PC-3 (cell line): ENCODE measurements around the gene LCNL1. TPM values are rescaled to one million over a fixed set of nuclear protein-coding genes. Genes with fewer than 3 reads are reported as not detected.

Experiments used
- ATAC-seq: fragments of 200-7000 bp; cut with Tn5 transposase; 2 replicates; pipeline ENCODE4 v1.9.1; 2020; ENCODE audit warnings: mild to moderate bottlenecking, moderate library complexity
- BruUV-seq: library from RNA; stranded (reverse); fragments of 400-500 nt; replicated peaks from 2 replicates; lab custom pipeline; 2021; lab: Mats Ljungman, UMichigan
- CTCF ChIA-PET: fragments of 300-600 bp; sonication (Branson Sonifier 250); formaldehyde crosslinking; loops from one replicate; lab custom pipeline; 2022; ENCODE audit warnings: antibody characterized with exemption; lab: Charles Lee
- POLR2A ChIA-PET: fragments of 300-600 bp; sonication (Branson Sonifier 250); formaldehyde crosslinking; loops from one replicate; lab custom pipeline; 2022; ENCODE audit warnings: antibody characterized with exemption; ENCODE audit not compliant: unreplicated experiment; lab: Charles Lee
- DNase-seq: peaks from one replicate; pipeline ENCODE4 v3.0.0-alpha.2; 2015
- H2AFZ ChIP-seq: fragments of 300-600 bp; sonication (generic); 2 replicates; pipeline ENCODE4 v1.6.0; 2016; ENCODE audit warnings: antibody characterized with exemption, low read length
- H3F3A ChIP-seq: fragments of 300-600 bp; sonication (generic); one replicate; pipeline ENCODE4 v1.6.0; 2017; ENCODE audit warnings: antibody characterized with exemption, low read length, control low read depth, mild to moderate bottlenecking; ENCODE audit not compliant: unreplicated experiment
- H3K27ac ChIP-seq: fragments of 300-600 bp; sonication (generic); 2 replicates; pipeline ENCODE4 v1.5.1; 2016; ENCODE audit warnings: mild to moderate bottlenecking, low read length
- H3K27me3 ChIP-seq: fragments of 300-600 bp; sonication (generic); 2 replicates; pipeline ENCODE4 v1.6.1; 2016; ENCODE audit warnings: low read length, mixed read lengths
- H3K36me3 ChIP-seq: fragments of 300-600 bp; sonication (generic); 2 replicates; pipeline ENCODE4 v1.6.1; 2016; ENCODE audit warnings: low read depth, mixed run types, low read length, mixed read lengths
- H3K4me1 ChIP-seq: fragments of 300-600 bp; sonication (generic); 2 replicates; pipeline ENCODE4 v1.5.1; 2016; ENCODE audit warnings: low read length; ENCODE audit not compliant: insufficient read depth
- H3K4me2 ChIP-seq: fragments of 300-600 bp; sonication (generic); 2 replicates; pipeline ENCODE4 v1.6.0; 2016; ENCODE audit warnings: low read length
- H3K4me3 ChIP-seq: fragments of 300-600 bp; sonication (generic); 2 replicates; pipeline ENCODE4 v1.5.1; 2016; ENCODE audit warnings: mild to moderate bottlenecking, low read length, mixed read lengths
- H3K79me2 ChIP-seq: fragments of 300-600 bp; sonication (generic); 2 replicates; pipeline ENCODE4 v1.6.1; 2017; ENCODE audit warnings: low read length, mixed read lengths
- H3K9ac ChIP-seq: fragments of 300-600 bp; sonication (generic); 2 replicates; pipeline ENCODE4 v1.6.0; 2016; ENCODE audit warnings: mild to moderate bottlenecking, low read length
- H3K9me2 ChIP-seq: fragments of 300-600 bp; sonication (generic); replicated peaks from 2 replicates; pipeline ENCODE4 v1.6.1; 2016; ENCODE audit warnings: mixed run types, low read length, mixed read lengths
- H3K9me3 ChIP-seq: fragments of 300-600 bp; sonication (generic); 2 replicates; pipeline ENCODE4 v1.6.1; 2016; ENCODE audit warnings: low read length, mixed read lengths
- H4K20me1 ChIP-seq: fragments of 300-600 bp; sonication (generic); 2 replicates; pipeline ENCODE4 v1.6.1; 2016; ENCODE audit warnings: low read length, mixed read lengths
- CTCF ChIP-seq: fragments of 300-600 bp; sonication (generic); conservative IDR thresholded peaks from 2 replicates; pipeline ENCODE4 v1.5.1; 2017; ENCODE audit warnings: antibody characterized with exemption, low read depth, mild to moderate bottlenecking, low read length
- EZH2 ChIP-seq: fragments of 300-600 bp; sonication (generic); IDR thresholded peaks from one replicate; pipeline ENCODE4 v1.6.1; 2017; ENCODE audit warnings: antibody characterized with exemption, mild to moderate bottlenecking, low read length; ENCODE audit not compliant: unreplicated experiment
- EZH2phosphoT487 ChIP-seq: fragments of 300-600 bp; sonication (generic); IDR thresholded peaks from 2 replicates; pipeline ENCODE4 v1.6.1; 2018; ENCODE audit warnings: mild to moderate bottlenecking, antibody characterized with exemption, low read length, borderline replicate concordance
- intact Hi-C: fragments of 100-400 bp; cut with micrococcal nuclease; formaldehyde crosslinking; loops from 2 replicates; pipeline ENCODE4 v1.9.0; 2023
- total RNA-seq: library from RNA; depleted of rRNA; stranded (reverse); fragments of >200 nt; gene quantifications from 2 replicates; pipeline ENCODE4 v1.2.3, GENCODE V29; 2014

Gene LCNL1
- total RNA-seq, 1 experiment from 2014 or later: not detected

- Histone ChIP-seq H3K4me2 (no peak overlapping the region), H3K36me3 (no peaks in the 10 kb centered on the region), H3K27ac (no peak overlapping the region), H3K79me2 (no peaks in the 10 kb centered on the region), H3K4me1 (0 out of 2 replicates have a peak, but pooled peaks cover 4% of the 10 kb centered on the region), H3K9ac (no peak overlapping the region), H3K4me3 (no peak overlapping the region), H2AFZ (no peak overlapping the region), H3K9me2 (no peaks in the 10 kb centered on the region), H3K9me3 (no peaks in the 10 kb centered on the region), H4K20me1 (no peaks in the 10 kb centered on the region), H3F3A (no peaks in the 10 kb centered on the region), H3K27me3 (no peaks in the 10 kb centered on the region)
- no TSS peak for BruUV-seq
- DNase-seq (no peak), ATAC-seq (no peak)
- POLR2A ChIA-PET: no interaction called here
- TF ChIP-seq EZH2 (no peak), EZH2phosphoT487 (no peak), CTCF (no peak)
- intact Hi-C loops: no loop called here
- CTCF ChIA-PET: no interaction called here
Observed at GRCh38 chr9:137019891-137020683, 37.3 kb downstream of the LCNL1 start.

GRCh38 chr9:137020771-137021567 lies 38.2 kb downstream of the LCNL1 start:
- no peak for ATAC-seq
- intact Hi-C loops: no loop called here

GRCh38 chr9:137021568-137021978 lies 38.8 kb downstream of the LCNL1 start:
- Histone ChIP-seq H3K36me3 (no peaks in the 10 kb centered on the region), H2AFZ (no peak overlapping the region), H3F3A (no peaks in the 10 kb centered on the region), H4K20me1 (no peaks in the 10 kb centered on the region), H3K4me2 (no peak overlapping the region), H3K4me3 (no peak overlapping the region), H3K79me2 (0 out of 2 replicates have a peak, but pooled peaks cover 5% of the 10 kb centered on the region), H3K4me1 (0 out of 2 replicates have a peak, but pooled peaks cover 4% of the 10 kb centered on the region), H3K9me3 (no peaks in the 10 kb centered on the region), H3K27me3 (no peaks in the 10 kb centered on the region), H3K27ac (no peak overlapping the region), H3K9me2 (no peaks in the 10 kb centered on the region), H3K9ac (no peak overlapping the region)
- CTCF ChIA-PET: interaction anchor here (1.0 kb wide), 1 partner anchor 14 kb away, joined by 3 read pairs; no protein-coding TSS in a partner anchor
- no TSS peak for BruUV-seq
- no peak for TF ChIP-seq EZH2
- no peak for TF ChIP-seq CTCF
- no peak for TF ChIP-seq EZH2phosphoT487
- DNase-seq (no peak), ATAC-seq (no peak)
- intact Hi-C loops: no loop called here
- POLR2A ChIA-PET: no interaction called here

More at GRCh38 chr9:137020771-137021567, 38.2 kb downstream of the LCNL1 start:
- ChIA-PET CTCF (no interaction called here), POLR2A (no interaction called here)
- no TSS peak for BruUV-seq
- Histone ChIP-seq H3K36me3 (no peaks in the 10 kb centered on the region), H3K27me3 (no peaks in the 10 kb centered on the region), H3K4me2 (no peak overlapping the region), H3K79me2 (no peaks in the 10 kb centered on the region), H3K9me3 (no peaks in the 10 kb centered on the region), H2AFZ (no peak overlapping the region), H3K9ac (no peak overlapping the region), H3K27ac (no peak overlapping the region), H3F3A (no peaks in the 10 kb centered on the region), H3K9me2 (no peaks in the 10 kb centered on the region), H3K4me1 (0 out of 2 replicates have a peak, but pooled peaks cover 4% of the 10 kb centered on the region), H4K20me1 (no peaks in the 10 kb centered on the region), H3K4me3 (no peak overlapping the region)
- no peak for DNase-seq
- TF ChIP-seq EZH2phosphoT487 (no peak), EZH2 (no peak)
